Kidney glomerular epithelial cell (primary cell): Measurements from ENCODE around the gene LARGE1.

Experiments
- DNase-seq: peaks from one replicate; lab custom pipeline; 2025; lab: John Stamatoyannopoulos, UW

Gene LARGE1

DNA sequence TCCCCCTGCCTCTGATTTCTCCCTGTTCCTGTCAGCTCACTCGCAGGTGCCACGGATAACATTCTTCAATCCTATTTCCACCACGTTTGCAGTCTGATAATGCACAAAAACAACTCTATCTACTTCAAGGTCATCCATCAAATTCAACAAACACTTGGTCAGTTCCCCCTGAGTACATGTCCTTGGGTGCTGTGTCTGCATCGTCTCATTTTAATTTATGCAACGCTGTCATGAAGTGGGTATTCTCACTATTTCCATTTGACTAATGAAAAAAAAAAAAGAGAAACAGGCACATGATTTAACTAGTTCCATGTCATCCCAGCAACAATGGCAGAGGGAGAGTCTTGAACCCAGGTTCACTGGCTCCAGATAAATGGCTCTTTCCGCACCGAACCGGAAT, 262.6 kb downstream of the LARGE1 start:
- DNase-seq: no peak

DNA sequence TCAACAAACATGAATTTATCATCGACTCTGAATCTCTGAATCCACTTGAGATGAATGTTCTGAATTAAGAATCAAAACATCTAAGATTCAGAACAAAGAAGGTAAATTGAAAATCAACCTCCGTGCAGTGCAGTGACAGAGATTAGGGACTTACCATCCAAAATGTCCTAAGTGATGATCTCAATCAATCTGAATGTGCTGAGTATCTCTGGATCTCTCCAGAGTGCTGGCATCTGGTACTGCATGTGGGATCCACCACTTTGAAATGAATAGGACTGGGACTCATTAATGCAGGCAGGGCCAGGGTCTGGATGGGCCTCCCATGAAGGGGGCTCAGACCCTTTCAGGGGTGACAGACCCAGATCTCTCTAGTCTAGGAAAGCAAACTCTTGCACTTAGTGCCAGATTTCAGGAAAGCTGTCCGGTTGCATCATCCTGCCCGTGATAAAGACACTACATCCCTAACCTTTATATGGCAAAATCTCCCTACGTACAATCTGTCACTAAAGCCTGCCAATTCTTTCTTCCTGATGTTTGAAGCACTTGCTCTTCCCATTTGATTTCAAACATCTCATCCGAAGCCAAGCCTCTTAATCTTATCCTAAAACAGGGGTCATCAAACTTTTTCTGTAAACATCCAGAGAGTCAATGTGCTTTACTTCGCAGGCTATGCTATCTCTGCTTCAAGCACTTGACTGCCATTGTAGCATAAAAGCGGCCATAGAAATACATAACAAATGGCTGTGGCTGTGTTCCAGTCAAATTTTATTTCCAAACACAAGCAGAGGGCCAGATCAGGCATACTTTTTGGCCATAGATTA, 263.3 kb downstream of the LARGE1 start:
- DNase-seq: no peak

DNA sequence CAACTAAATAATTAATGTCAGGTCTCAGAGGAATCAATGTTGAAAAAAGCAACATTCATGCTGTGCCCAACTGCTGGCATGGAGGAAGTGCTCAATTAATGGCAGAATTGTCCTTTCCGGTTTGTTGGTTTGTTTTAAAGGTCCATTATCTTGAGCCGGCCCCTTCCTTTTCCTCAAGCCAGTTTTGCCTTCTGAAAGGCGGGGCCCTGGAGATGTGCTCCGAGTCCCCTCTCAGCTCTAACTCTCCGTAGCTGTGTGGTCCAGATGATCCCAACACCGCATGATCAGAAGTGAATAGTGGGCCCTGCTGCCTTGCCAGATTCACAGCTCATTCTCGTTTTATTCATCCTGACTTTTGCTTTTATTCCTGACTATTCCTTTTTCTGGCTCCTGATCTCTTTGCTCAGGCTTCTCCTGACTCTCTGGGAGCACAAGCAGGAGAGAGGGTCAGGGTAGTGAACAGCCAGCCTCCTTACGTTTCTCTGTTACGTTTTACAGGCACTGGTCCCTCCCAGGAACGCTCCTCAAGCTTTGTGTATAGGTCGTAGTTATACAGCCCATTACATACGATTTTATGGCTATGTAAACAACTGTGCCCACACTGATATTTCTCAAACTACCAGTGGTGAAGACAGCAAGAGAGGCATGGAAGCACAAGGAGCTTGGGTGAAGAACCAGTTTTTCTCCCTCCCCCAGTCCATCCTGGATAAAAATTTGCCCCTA, 265.9 kb downstream of the LARGE1 start:
- DNase-seq: no peak

DNA sequence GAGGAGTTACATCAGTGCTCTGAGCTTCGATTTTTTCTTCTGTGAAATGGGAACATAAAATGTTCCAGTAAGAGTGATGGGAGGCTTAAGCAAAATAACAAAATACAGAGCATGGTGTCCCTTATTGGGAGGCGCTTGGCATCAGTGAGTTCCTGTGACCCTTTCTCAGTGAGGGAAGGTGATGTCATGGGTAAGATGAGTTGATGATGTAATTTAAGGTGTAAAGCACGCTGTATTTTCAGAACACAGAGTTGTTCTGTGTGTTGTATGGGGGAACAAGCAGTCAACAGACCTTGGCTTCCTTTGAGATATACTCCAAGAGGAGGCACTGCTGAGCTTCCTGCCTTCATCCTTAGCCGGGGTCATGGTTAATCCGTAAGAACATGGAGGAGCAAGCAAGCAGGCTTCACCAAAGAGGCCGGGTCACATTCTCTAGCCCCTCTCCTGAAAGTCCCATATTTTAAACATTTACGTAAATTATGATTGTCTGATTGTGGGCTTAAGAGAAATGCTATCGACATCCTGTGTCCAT, 266.7 kb downstream of the LARGE1 start:
- DNase-seq: no peak

DNA sequence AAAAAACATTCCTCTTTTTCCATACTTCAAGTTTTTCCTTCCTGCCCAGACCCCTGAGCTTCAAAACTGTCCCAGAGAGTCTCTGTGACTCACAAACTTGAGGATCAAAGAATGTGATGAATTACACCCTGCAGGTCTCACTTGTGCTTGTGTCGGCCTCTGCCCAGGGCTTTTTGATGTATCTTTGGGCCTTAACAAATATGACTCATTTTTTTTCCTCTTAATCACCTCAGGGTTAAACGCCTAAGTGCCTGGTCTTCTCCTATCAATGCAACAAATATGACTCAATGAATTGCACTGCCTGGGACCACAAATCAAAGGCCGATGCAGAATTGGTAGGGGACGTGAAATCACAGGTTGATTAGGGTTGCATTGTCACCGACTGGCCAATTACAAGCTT, 267.7 kb downstream of the LARGE1 start:
- peak; percentile 20 for DNase-seq

DNA sequence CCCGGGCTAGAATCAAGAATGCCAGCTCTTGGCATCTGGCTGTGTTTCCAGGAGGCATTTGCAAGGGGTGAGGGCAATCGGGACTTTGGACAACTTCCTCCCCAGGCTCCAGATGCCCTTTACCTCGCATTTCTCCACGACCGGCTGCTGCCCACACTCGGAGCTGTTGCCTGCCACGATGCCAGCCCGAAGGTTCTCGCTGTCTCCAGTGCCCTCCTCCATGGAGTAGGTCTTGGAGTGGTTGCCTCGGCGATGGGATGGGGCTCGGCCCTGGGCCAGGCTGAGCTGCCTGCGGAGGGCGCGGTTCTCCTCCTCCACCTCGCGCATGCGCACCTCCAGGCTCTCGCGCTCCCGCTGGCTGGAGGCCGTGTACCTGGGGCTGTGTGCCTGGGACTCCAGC, 270.0 kb downstream of the LARGE1 start:
- DNase-seq: no peak

DNA sequence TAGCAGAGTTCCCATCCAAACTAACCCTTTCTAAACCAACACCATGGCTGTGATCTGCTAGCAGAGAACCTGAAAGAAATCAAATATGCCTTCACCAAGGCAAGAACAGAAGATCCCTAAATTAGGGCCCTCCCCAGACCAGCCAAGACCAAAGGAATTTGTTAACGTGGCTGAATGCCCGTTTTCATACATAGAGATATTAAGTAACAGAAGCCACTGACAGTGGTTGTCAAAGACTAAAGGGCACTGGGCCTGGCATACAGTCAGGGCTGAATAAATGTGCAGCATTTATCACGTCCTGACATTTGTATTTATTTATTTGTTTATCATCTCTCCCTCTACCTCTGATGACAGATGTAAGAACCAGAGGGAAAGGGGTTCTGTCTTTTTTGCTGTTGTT, 271.8 kb downstream of the LARGE1 start:
- no peak for DNase-seq

DNA sequence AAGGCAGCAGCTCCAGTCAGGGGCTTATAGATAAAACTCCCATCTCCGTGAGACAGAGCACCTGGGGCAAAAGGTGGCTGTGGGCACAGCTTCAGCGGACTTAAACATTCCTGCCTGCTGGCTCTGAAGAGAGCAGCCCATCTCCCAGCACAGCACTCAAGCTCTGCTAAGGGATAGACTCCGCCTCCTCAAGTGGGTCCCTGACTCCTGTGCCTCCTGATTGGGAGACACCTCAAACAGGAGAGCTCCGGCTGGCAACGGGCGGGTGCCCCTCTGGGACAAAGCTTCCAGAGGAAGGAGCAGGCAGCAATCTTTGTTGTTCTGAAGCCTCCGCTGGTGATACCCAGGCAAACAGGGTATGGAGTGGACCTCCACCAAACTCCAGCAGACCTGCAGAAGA, 279.4 kb downstream of the LARGE1 start:
- DNase-seq: no peak

DNA sequence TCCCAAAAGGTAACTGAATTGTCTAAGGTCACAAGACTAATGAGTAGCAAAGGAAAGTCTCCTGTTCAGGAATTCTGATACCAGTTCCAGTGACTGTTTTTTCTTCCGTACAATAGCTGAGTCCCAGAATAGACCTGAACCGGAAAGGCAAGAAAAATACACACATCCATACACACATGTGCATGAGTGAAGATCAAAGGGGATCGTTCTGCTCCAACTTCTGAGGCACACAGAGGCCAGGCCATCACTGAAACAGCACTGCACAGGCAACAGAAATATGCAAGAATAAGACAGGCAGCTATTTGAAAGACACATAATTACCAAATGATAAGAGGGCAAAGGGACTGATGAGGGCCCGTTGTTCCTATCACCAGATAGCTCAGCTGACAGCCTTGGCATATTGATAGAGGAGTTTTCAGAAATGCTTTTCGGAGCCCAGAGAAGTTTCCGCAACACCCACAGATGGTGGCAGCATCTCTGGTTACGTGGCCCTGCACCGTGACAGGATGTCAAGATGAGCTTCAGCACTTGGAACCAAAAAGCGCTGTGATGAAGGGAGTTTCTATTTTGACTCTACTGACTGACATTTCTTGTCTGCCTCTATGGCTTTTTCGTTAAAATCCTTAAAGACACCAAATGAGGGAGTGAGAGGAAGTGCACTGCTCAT, 280.6 kb downstream of the LARGE1 start:
- no peak for DNase-seq

DNA sequence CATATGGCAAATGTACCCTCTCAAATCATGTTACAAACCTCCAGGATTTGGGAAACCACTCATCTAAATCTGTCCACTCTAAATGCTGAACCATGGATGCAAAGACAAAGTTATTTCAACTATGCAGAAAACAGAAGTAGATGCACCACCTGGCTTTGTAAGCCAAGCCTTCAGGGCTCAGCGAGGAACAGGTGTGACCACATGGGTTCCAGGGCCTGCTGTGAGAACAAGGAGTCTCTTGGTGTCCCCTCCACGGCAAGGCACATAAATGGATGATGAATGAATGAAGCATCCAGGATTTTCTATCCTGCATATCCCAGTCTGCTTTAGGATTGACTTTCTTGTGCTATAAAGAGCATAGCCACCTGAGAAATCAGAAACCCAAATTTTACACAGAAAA, 284.5 kb downstream of the LARGE1 start:
- no peak for DNase-seq

DNA sequence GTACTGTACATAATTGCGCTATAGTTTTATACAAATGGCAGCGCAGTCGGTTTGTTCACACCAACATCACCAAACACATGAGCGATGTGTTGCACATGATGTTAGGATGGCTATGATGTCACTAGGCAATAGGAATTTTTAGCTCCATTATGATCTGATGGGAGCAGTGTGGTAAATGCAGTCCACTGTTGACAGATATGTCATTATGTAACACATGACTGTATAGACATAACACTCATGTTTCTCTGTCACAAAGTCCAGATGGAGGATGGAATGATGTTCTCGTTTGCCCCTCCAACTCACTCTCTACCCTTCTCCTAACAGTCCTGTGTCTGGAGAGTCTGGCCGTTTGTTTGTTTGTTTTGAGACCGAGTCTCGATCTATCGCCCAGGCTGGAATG, 288.5 kb downstream of the LARGE1 start:
- DNase-seq: no peak

DNA sequence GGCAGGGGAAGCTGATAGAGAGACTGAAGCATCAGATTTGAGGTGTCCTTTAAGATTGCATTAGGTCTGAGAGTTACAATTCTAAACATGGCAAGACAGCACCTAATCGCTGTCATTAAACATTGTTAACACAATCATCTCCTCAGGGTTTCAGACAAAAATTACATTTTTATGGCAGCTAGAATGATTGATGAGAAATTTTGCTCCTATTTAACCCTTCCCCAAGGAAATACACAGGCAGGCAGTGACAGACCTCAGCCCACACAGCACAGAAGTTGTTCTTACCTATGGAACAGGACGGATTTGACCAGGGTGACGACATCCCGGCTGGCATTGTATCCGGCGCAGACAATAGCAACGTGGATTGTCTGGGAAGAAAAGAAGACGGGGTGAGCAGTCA, 294.3 kb downstream of the LARGE1 start:
- no peak for DNase-seq

DNA sequence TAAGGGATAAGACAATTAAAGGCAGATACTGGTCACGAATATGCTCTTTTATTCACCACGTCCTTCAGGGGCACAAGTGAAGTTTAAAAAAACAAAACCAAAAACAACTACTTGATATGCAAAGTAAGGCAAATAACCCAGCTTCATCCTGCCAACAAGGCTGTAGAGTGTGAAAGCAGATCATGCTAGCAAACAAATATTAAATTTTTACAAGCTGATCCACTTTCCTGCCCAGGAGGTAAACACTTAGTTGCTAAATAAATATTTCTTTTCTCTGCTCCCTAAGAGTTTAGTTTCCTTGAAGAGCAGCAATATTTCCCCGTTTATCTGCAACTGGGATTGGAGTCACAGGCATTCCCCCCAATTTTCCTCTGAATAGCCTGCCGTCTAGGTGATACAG, 300.2 kb downstream of the LARGE1 start:
- DNase-seq: no peak

DNA sequence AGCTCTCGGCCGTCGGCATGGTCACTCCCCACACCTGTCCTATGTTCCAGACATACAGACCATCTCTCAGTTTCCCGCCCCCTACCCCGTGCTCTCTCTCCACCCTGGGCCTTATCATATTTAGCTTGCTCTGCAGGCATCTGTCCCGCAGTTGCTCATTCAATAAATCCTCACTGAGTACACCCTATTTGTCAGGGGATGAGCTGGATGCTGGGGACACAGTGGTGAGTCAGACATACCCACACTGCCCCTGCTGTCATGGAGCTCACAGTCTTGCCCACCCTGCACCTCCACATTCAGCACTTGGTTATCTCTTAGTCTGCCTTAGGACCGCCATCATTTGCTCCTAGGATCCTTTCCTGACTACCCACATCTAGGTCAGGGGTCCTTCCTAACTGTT, 313.8 kb downstream of the LARGE1 start:
- no peak for DNase-seq

DNA sequence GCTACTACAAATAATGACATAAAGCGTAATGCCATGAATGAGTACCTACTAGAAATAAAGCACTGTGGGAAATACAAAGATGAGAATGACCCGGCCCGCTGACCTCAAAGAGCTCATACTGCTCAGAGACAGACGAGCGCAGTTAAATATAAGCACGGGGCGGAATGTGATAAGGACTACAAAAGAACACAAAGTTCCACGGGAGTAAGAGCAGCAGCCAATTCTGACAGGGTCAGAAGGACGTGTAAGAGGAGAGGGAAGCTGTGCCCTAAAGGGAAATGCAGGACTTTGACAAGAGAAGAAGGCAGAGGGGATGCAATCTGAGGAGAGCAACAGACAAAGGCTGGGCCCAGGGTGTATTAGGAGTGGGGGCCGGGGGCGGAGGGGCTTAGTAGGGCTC, 314.6 kb downstream of the LARGE1 start:
- DNase-seq: no peak

DNA sequence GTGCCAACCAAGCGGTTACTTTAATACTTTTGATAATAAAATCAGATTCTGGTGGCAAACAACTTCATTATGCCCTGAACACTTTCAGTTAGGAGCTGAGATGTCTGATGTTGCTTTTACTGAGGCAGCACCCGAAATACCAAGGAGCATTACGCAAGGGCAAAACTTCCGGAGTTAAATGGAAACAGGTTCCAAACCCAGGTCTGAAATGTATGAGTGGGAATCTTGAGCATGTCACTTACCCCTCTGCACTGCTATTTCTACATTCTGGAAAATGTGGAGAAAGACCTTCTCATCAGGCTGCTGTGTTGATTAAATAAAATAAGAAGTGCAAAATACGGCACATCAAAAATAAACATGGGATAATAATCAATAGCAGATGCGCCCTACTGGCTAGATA, 315.1 kb downstream of the LARGE1 start:
- DNase-seq: no peak

DNA sequence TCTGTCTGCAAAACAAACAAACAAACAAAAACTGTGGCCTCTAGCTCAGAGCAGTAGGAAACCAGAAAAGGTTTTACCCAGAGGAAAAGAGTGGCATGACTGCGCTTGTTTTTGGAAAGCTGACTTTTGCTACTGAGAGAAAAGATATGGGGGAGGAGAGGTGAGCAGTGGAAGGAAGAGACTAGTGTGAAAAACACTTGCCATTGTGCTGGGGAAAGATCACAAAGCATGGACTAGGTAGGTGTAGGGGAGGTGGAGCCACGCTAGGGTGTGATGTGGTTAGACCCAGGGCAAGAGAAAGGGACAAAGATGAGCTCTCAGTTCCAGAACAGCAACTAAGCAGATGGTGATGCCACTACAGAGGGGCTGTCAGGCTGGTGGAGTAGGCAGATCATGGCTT, 319.2 kb downstream of the LARGE1 start:
- DNase-seq: no peak

DNA sequence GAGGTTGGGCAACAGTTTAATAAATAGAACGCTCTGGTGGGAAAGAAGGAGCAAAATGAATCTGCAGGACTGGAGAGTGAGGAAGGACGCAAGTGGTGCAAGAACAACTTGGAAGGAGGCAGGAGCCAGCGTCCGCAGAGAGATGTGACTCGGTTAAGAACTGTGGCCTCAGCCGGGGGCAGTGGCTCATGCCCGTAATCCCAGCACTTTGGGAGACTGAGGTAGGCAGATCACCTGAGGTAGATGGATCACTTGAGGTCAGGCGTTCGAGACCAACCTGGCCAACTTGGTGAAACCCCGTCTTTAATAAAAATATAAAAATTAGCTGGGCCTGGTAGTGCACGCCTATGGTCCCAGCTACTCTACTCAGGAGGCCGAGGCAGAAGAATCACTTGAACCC, 319.7 kb downstream of the LARGE1 start:
- DNase-seq: no peak

DNA sequence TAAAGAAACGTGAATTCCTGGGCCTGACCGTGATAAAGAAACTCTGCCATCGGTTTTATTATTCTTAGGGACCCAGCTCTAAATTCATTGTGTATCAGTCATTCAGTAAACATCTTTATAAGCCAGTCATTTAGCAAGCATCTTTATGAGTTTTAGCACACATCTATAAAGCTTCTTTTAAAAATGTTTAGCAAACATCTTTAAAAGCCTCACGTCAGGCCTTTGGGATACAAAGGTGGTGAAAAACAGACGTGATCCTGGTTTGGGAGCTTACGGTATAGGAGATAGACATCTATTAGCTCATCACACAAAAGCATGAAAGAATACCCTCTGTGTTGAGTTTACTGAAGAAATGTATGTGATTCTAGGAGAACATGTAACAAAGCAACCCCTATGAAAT, 320.2 kb downstream of the LARGE1 start:
- DNase-seq: no peak

DNA sequence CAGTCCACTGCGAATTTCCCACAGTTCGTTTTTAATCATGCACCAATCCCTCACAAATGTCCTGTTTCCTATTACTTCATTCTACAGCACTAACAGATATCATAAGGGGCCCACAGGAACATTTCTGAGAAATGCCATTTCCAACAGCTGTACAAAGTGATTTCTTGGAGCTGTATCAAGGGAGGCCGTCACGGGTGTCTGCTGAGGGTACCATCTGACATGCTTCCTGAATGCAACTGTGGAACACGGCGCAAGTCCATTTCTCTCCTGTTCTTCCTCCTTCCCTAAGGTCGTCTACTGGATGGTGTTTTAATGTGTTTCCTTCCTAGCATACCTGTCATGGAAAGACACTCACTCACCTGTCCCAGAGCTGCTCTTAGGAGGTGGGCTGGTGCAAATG, 320.7 kb downstream of the LARGE1 start:
- DNase-seq: no peak

DNA sequence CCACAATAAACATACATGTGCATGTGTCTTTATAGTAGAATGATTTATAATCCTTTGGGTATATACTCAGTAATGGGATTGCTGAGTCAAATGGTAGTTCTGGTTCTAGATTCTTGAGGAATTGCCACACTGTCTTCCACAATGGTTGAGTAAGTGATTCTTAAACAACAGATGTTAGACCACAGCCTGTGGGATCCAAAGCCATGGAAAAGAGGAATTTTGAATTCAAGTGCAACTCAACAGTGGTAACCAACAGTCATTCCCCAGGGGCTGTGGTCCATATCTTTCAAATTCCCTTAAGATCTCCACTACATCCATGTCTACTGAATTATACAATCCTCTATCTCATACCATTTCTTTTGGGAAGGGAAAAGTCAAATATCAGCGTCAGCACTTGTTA, 321.5 kb downstream of the LARGE1 start:
- DNase-seq: no peak

DNA sequence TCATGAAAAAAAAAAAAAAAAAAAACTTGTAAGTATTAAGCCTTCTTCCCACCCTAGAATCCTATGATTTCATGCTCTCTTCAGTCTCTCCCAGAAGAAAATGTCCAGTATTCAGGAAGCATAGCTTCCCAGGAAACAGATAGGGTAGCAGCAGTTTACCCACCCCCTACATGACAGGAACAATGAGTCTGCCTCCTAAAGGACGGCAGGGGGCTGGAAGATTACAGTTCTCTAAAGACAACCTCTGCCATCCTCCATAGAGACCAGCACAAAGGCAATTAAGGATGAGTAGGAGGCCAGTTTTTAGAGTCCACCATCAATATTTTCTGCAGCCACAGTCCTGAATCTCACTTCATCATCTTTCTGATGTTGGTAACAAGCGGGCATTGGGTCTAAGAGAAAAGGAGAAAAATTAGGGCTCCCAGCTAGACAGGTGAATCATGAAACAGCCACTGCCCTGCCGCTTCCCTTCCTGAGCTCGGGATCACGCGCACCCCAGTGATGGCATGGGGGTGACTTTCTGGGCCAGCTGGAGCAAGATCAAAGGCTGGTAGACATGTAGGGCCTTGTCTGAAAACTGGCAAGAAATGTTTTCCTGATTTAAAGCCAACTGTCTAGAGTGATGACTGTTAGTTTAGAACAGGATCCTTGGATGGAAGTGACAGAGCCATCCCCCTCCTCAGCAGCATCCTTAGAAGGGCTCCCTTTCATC, 322.8 kb downstream of the LARGE1 start:
- no peak for DNase-seq
